Testis (tissue), 3 donors: ENCODE measurements around the gene DALRD3. TPM values are rescaled to one million over a fixed set of nuclear protein-coding genes. Genes with fewer than 3 reads are reported as not detected.

Experiments used
- DNase-seq: peaks from one replicate; pipeline ENCODE4 v3.0.0-alpha.2; 2019
- H3K27ac ChIP-seq, 2 donors: fragments of 200-600 bp; sonication (generic); one replicate each; pipeline ENCODE4 v1.5.1; 2019
- H3K27me3 ChIP-seq: fragments of 200-600 bp; sonication (generic); one replicate; pipeline ENCODE4 v1.5.1; 2019
- H3K36me3 ChIP-seq: fragments of 200-600 bp; sonication (generic); one replicate; pipeline ENCODE4 v1.5.1; 2017; ENCODE audit warnings: low read depth; ENCODE audit errors: missing control alignments
- H3K4me1 ChIP-seq: fragments of 200-600 bp; sonication (generic); one replicate; pipeline ENCODE4 v1.5.1; 2019
- H3K4me3 ChIP-seq, 2 donors: fragments of 200-600 bp; sonication (generic); one replicate each; pipeline ENCODE4 v1.5.1; 2017 to 2019
- H3K9me3 ChIP-seq: fragments of 200-600 bp; sonication (generic); one replicate; pipeline ENCODE4 v1.5.1; 2017
- POLR2A ChIP-seq: fragments of 450-650 bp; IDR thresholded peaks from one replicate; pipeline ENCODE4 v1.6.1; 2017; ENCODE audit warnings: antibody characterized with exemption, mild to moderate bottlenecking, moderate library complexity
- WGBS, 2 donors: methylation state at CpG; one replicate each; pipeline ENCODE4 v1.1.5; 2018; 5-methylcytosine and 5-hydroxymethylcytosine counted together
- intact Hi-C: fragments of 100-400 bp; cut with DNase I; formaldehyde crosslinking; loops from one replicate; pipeline ENCODE4 v1.15.1; 2023; ENCODE audit warnings: low total_unique reads
- polyA plus RNA-seq: library from polyadenylated mRNA; stranded (reverse); fragments of 350-450 nt; fragmentation: Illumina TruSeq; extraction: RNeasy Lipid Tissue Mini Kit (QIAGEN cat#74804); gene quantifications from one replicate; pipeline ENCODE4 v1.2.3, GENCODE V29; 2014; ENCODE audit warnings: low read depth, low replicate concordance; ENCODE audit not compliant: insufficient read depth
- total RNA-seq, 2 donors: library from RNA; depleted of rRNA; stranded (reverse); fragments of >200 nt; gene quantifications; one replicate each; pipeline ENCODE4 v1.2.3, GENCODE V29; 2016
- TF ChIP-seq, protein P1 (sequence below), 3 experiments: fragments of 450-650 bp in 2 of 3; fragments of 200-600 bp in 1 of 3; sonication (generic) in 1 of 3; IDR thresholded peaks; one replicate each; pipeline ENCODE4 v1.5.1; 2016 to 2019; ENCODE audit warnings: antibody characterized with exemption in 3 of 3, mild to moderate bottlenecking in 2 of 3, moderate library complexity in 1 of 3

Gene DALRD3
- total and polyA plus RNA-seq, 3 donors from 2014 or later, result 92.0 to 121 (median 106) TPM

DNA sequence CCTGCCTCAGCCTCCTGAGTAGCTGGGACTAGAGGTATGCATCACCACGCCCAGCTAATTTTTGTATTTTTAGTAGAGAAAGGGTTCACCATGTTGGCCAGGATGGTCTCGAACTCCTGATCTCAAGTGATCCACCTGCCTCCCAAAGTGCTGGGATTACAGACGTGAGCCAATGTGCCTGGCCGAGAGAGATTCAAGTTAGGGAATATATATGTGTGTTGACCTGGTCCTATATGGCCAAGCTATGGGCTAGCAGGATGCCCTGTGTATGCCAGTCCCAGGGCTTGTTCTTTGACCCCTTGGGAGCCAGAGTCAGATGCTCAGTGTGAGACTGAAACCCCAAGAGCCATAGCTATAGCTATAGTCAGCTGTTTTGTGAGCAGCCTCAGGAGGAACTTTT is 5.4 kb upstream of the DALRD3 start:
- no peak for TF ChIP-seq POLR2A
- TF ChIP-seq, protein P1, sequence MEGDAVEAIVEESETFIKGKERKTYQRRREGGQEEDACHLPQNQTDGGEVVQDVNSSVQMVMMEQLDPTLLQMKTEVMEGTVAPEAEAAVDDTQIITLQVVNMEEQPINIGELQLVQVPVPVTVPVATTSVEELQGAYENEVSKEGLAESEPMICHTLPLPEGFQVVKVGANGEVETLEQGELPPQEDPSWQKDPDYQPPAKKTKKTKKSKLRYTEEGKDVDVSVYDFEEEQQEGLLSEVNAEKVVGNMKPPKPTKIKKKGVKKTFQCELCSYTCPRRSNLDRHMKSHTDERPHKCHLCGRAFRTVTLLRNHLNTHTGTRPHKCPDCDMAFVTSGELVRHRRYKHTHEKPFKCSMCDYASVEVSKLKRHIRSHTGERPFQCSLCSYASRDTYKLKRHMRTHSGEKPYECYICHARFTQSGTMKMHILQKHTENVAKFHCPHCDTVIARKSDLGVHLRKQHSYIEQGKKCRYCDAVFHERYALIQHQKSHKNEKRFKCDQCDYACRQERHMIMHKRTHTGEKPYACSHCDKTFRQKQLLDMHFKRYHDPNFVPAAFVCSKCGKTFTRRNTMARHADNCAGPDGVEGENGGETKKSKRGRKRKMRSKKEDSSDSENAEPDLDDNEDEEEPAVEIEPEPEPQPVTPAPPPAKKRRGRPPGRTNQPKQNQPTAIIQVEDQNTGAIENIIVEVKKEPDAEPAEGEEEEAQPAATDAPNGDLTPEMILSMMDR (IDR thresholded peaks at IDR 0.05), result no peak
- Histone ChIP-seq H3K9me3 (no peaks in the 10 kb centered on the region), H3K4me1 (peaks cover 34% of the 10 kb centered on the region), H3K27ac (no peak overlapping the region), H3K27me3 (no peaks in the 10 kb centered on the region), H3K4me3 (no peak overlapping the region), H3K36me3 (no peaks in the 10 kb centered on the region)
- DNase-seq, result no peak
- intact Hi-C loops, result loop anchor here (10.0 kb wide), 2 partner anchors 71 to 251 kb away; partner anchors contain the start of genes C3orf62 and QRICH1
- WGBS, 2 donors, result 80 to 93% methylated on average over 4 of the region's 4 CpGs

DNA sequence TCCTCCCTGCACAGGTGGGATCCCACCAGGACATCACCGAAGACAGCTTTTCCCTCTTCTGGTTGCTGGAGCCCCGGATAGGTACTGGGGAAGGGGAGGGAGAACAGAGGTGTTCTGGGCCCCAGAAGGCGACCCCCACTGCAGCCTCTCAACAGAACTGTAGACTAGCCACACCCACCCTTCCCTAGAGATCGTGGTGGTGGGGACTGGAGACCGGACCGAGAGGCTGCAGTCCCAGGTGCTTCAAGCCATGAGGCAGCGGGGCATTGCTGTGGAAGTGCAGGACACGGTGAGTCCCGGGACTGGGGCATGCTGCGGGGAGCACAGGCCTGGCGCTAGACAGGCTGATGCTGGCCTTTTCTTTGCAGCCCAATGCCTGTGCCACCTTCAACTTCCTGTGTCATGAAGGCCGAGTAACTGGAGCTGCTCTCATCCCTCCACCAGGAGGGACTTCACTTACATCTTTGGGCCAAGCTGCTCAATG is 4.3 kb upstream of the DALRD3 start:
- Histone ChIP-seq H3K27ac (peak overlapping the region; percentile 99), H3K4me1 (peaks cover 28% of the 10 kb centered on the region), H3K36me3 (no peaks in the 10 kb centered on the region), H3K4me3 (peak overlapping the region; percentile 93 to 94), H3K9me3 (no peaks in the 10 kb centered on the region), H3K27me3 (no peaks in the 10 kb centered on the region)
- no peak for DNase-seq
- TF ChIP-seq, protein P1 (IDR thresholded peaks at IDR 0.05), result no peak
- TF ChIP-seq POLR2A, result no peak
- intact Hi-C loops, result loop anchor here (10.0 kb wide), 2 partner anchors 72 to 252 kb away; partner anchors contain the start of genes C3orf62 and QRICH1
- WGBS, 2 donors, result 17 to 25% methylated on average over 8 of the region's 12 CpGs

DNA sequence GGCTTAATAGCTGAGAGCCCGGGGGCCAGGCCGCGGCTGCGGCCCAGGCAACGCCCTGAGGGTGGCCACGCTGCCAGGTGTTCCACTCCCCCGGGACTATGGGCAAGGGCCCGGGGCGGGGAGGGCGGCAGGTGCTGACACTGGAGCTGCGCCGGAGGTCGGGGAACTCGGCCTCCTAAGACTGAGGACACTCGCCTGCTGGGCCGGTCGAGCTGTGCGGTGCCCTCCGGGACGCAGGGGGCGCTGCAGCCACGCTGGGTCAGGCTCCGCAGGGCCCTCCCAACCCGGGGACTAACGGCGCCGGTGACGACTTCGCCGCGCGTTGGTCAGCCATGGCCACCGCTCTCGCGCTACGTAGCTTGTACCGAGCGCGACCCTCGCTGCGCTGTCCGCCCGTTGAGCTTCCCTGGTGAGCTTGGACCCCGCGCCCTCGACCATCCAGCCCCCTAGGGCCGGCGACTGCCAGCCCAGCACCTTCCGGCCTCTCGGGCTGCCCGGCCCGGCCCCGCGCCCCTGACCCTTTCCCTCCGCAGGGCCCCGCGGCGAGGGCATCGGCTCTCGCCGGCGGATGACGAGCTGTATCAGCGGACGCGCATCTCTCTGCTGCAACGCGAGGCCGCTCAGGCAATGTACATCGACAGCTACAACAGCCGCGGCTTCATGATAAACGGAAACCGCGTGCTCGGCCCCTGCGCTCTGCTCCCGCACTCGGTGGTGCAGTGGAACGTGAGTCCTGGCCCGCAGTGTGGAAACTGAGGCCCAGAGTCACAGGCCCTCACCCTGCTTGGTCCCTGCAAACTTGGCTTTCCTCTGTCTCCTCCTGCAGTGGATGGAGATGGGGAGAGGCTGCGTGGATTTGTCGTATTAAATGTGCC is 3.7 kb upstream of the DALRD3 start, which contains the start of gene NDUFAF3:
TSS of gene NDUFAF3 (plus strand) at position 309 of the 875 bp plus-strand sequence. CDS start at position 333, 24 bp downstream.
- WGBS, 2 donors, result 0 to 1% methylated on average over 2 to 39 of the region's 83 CpGs
- Histone ChIP-seq H3K27me3 (no peaks in the 10 kb centered on the region), H3K9me3 (no peaks in the 10 kb centered on the region), H3K27ac (peak within 1 kb of the TSS; percentile 99), H3K4me3 (peak within 1 kb of the TSS; percentile 93 to 94), H3K4me1 (peaks cover 34% of the 10 kb centered on the region), H3K36me3 (no peaks in the 10 kb centered on the region)
- TF ChIP-seq POLR2A, result no peak
- TF ChIP-seq, protein P1 (IDR thresholded peaks at IDR 0.05), result peak; percentile 95 to 98 (median 96)
- DNase-seq, result peak; percentile 92
- intact Hi-C loops, result loop anchor here (10.0 kb wide), 2 partner anchors 73 to 253 kb away; partner anchors contain the start of genes C3orf62 and QRICH1

DNA sequence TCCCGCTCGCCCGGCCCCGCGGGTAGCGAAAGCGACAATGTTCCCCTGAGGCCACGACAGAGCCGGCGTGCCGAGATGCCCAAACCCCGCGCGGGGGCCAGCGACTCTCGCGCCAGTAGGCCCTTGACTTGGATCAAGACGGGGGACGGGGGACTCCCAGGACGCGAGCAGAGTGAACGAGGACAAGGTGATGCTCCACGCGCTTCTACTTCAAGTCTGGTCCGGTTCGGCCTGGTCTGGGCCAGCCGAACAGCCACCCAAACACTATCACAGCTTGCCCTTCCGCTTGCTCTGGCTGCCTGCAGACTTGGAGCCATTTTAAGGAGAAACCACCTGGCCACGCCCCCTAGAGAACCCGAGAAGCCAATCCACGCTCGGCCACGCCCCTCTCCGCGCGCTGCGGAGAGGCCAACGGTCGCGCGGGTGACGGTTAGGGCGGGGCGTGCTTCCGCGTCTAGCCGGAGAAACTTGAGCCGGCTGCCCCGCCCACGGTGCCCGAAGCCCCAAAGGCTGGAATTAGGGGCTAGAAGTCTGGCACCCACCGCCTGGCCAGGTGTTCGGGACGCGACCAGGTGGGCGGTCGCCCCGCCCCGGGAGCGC is 2.9 kb upstream of the DALRD3 start:
- TF ChIP-seq POLR2A, result peak; percentile 99
- TF ChIP-seq, protein P1 (IDR thresholded peaks at IDR 0.05), result no peak
- Histone ChIP-seq H3K36me3 (no peaks in the 10 kb centered on the region), H3K4me3 (peak overlapping the region; percentile 93 to 94), H3K4me1 (peaks cover 34% of the 10 kb centered on the region), H3K9me3 (no peaks in the 10 kb centered on the region), H3K27me3 (no peaks in the 10 kb centered on the region), H3K27ac (peak overlapping the region; percentile 99)
- intact Hi-C loops, result loop anchor here (10.0 kb wide), 2 partner anchors 73 to 253 kb away; partner anchors contain the start of genes C3orf62 and QRICH1
- WGBS, 2 donors, result 0 to 1% methylated on average over 13 to 47 of the region's 60 CpGs
- DNase-seq, result peak; percentile 99
